LNCaP clone FGC (cell line): ENCODE data around the gene MYOM3.

ENCODE experiments used
- DNase-seq: peaks from one replicate; pipeline ENCODE4 v3.0.0-alpha.2; 2011; ENCODE audit warnings: low read depth
- H3K4me3 ChIP-seq: 2 replicates; pipeline ENCODE4 v1.5.1; 2011; ENCODE audit warnings: mild to moderate bottlenecking, low read depth, low read length, control low read depth
- CTCF ChIP-seq: IDR thresholded peaks from 2 replicates; pipeline ENCODE4 v1.5.1; 2012; ENCODE audit warnings: mild to moderate bottlenecking; ENCODE audit not compliant: control insufficient read depth, insufficient read depth; ENCODE audit errors: extremely low read depth

MYOM3 gene

GRCh38 chr1:24103408-24103807, 8.5 kb downstream of the MYOM3 start:
- DNase-seq: no peak
- no peak overlapping the region for H3K4me3 ChIP-seq
- no peak for TF ChIP-seq CTCF

GRCh38 chr1:24102961-24103360, 9.0 kb downstream of the MYOM3 start:
- DNase-seq: no peak
- H3K4me3 ChIP-seq: no peak overlapping the region
- no peak for TF ChIP-seq CTCF

- H3K4me3 ChIP-seq: no peak overlapping the region
- no peak for TF ChIP-seq CTCF
- no peak for DNase-seq
Observed at GRCh38 chr1:24101796-24102586, 9.9 kb downstream of the MYOM3 start.

- no peak for TF ChIP-seq CTCF
- no peak for DNase-seq
- H3K4me3 ChIP-seq: no peak overlapping the region
Observed at GRCh38 chr1:24100945-24101737, 10.8 kb downstream of the MYOM3 start.

GRCh38 chr1:24098943-24099638, 12.8 kb downstream of the MYOM3 start:
- no peak for DNase-seq
- H3K4me3 ChIP-seq: no peak overlapping the region
- no peak for TF ChIP-seq CTCF

- no peak for TF ChIP-seq CTCF
- no peak for DNase-seq
- no peak overlapping the region for H3K4me3 ChIP-seq
Observed at GRCh38 chr1:24098102-24098501, 13.8 kb downstream of the MYOM3 start.
